Chondrocyte (in vitro differentiated cells): ENCODE data around the gene CEP128. TPM values are rescaled to one million over a fixed set of nuclear protein-coding genes. Genes with fewer than 3 reads are reported as not detected.

Experiments used
- DNase-seq: peaks from one replicate; pipeline ENCODE4 v3.0.0; 2021; ENCODE audit warnings: mixed read lengths, low spot score
- H3K27ac Mint-ChIP-seq: one replicate; pipeline ENCODE4 v1.8.0; 2021; ENCODE audit warnings: mild to moderate bottlenecking, moderate library complexity, mixed read lengths; ENCODE audit not compliant: unreplicated experiment
- H3K27me3 Mint-ChIP-seq: 2 replicates; pipeline ENCODE4 v1.8.0; 2021; ENCODE audit warnings: low read depth, mixed read lengths
- H3K36me3 Mint-ChIP-seq: 2 replicates; pipeline ENCODE4 v1.8.0; 2021; ENCODE audit warnings: low read depth, mixed read lengths
- H3K4me1 Mint-ChIP-seq: 2 replicates; pipeline ENCODE4 v1.8.0; 2021; ENCODE audit warnings: low read depth, mild to moderate bottlenecking, mixed read lengths
- H3K4me3 Mint-ChIP-seq: one replicate; pipeline ENCODE4 v1.8.0; 2021; ENCODE audit warnings: mild to moderate bottlenecking, moderate library complexity, mixed read lengths; ENCODE audit not compliant: unreplicated experiment
- H3K9me3 Mint-ChIP-seq: 2 replicates; pipeline ENCODE4 v1.8.0; 2021; ENCODE audit warnings: low read depth, mixed read lengths
- total RNA-seq: library from RNA; stranded (reverse); gene quantifications from 3 replicates; pipeline ENCODE4 v1.2.1, GENCODE V29; 2021
- TF ChIP-seq, protein P1 (sequence below): fragments of 200-600 bp; sonication (generic); IDR thresholded peaks from 2 replicates; pipeline ENCODE4 v1.5.0; 2021; ENCODE audit warnings: antibody characterized with exemption, mild to moderate bottlenecking, moderate library complexity

CEP128 gene
- total RNA-seq, 1 donor from 2014 or later: 3.5 TPM

DNA sequence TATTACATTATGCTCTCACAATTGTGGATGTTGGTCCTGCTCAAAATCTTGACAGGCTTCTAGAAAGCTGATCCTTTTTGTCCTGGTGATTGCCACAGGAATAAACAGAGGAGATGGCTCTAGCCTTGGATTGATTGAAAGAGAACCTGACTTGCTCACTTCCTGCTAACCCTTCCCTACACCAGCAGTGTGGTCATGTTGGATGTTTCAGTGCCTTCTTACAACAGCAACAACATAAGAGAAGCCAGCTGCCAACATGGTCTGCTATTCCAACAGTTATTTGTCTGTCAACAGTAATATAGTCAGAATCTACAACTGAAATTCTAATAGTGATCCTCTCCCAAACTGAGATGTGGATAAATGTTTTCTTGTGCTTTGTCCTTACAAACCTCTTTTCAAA is 418.6 kb downstream of the CEP128 start:
- Mint-ChIP-seq H3K9me3 (no peaks in the 10 kb centered on the region), H3K4me3 (no peak overlapping the region), H3K27me3 (no peaks in the 10 kb centered on the region), H3K27ac (no peak overlapping the region), H3K36me3 (no peaks in the 10 kb centered on the region), H3K4me1 (peaks cover 9% of the 10 kb centered on the region)
- TF ChIP-seq, protein P1, sequence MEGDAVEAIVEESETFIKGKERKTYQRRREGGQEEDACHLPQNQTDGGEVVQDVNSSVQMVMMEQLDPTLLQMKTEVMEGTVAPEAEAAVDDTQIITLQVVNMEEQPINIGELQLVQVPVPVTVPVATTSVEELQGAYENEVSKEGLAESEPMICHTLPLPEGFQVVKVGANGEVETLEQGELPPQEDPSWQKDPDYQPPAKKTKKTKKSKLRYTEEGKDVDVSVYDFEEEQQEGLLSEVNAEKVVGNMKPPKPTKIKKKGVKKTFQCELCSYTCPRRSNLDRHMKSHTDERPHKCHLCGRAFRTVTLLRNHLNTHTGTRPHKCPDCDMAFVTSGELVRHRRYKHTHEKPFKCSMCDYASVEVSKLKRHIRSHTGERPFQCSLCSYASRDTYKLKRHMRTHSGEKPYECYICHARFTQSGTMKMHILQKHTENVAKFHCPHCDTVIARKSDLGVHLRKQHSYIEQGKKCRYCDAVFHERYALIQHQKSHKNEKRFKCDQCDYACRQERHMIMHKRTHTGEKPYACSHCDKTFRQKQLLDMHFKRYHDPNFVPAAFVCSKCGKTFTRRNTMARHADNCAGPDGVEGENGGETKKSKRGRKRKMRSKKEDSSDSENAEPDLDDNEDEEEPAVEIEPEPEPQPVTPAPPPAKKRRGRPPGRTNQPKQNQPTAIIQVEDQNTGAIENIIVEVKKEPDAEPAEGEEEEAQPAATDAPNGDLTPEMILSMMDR: no peak
- DNase-seq: no peak

DNA sequence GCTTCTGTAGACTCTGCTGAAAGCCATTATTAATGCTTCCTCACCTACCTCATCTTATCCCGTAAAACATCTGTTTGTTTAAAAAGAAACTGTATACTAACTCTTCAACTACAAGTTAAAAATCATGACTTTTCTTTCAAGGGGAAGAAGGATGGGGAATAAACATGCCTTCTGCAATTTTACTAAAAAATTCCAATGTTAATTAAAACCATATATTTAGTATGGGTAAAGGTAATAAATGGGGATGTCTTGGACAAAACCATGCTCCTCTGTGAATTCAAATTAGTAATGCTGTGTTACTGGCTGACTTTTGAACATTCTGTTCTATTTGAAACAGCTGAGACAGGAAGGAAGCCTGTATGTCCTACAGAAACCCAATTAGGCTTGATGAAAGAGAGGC is 419.1 kb downstream of the CEP128 start:
- no peaks in the 10 kb centered on the region for H3K9me3 Mint-ChIP-seq
- H3K4me3 Mint-ChIP-seq: no peak overlapping the region
- H3K36me3 Mint-ChIP-seq: peaks cover 1% of the 10 kb centered on the region
- H3K27ac Mint-ChIP-seq: no peak overlapping the region
- TF ChIP-seq, protein P1: no peak
- H3K27me3 Mint-ChIP-seq: no peaks in the 10 kb centered on the region
- peaks cover 9% of the 10 kb centered on the region for H3K4me1 Mint-ChIP-seq
- no peak for DNase-seq

DNA sequence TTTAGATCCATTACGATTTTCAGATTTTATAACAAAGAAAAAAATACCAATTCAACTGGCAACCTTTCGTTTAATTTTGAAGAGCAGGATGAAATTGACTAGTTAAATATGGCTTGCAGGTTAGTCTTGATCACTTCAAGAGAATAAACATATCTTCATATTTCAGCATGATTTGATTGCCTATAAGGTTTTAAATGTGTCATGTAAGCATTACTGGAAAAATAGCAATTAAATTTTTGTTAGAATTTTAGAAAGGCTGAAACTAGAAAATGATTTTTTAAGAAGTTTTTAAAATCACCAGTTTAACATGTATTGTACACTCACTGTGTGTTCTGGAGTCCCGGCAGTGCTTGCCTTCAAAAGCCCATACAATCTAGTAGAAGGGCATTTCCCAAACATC is 420.1 kb downstream of the CEP128 start:
- Mint-ChIP-seq H3K27ac (no peak overlapping the region), H3K36me3 (peaks cover 1% of the 10 kb centered on the region), H3K27me3 (no peaks in the 10 kb centered on the region), H3K4me1 (peaks cover 9% of the 10 kb centered on the region), H3K9me3 (no peaks in the 10 kb centered on the region), H3K4me3 (no peak overlapping the region)
- no peak for DNase-seq
- TF ChIP-seq, protein P1: no peak

DNA sequence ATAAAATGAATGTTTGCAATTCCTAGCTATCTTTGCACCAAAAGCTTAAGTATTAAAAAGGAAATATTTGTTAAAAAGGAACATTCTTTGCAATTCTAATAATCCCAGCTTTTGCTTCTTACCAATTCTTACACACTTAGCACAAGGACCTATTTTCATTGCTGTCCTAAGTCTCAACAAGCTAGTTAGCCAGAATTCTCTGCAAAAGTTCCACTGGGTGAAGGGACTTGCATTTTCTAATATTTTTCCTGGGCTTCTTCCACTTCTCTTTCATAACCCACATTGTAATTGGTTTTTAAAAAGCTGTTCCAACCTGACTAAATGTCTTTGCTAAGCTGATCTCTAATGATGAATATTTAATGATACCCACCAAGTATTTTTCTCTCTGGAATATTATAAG is 422.5 kb downstream of the CEP128 start:
- Mint-ChIP-seq H3K4me3 (no peak overlapping the region), H3K9me3 (peaks cover 8% of the 10 kb centered on the region), H3K4me1 (peaks cover 9% of the 10 kb centered on the region), H3K36me3 (peaks cover 9% of the 10 kb centered on the region), H3K27ac (no peak overlapping the region), H3K27me3 (no peaks in the 10 kb centered on the region)
- DNase-seq: no peak
- TF ChIP-seq, protein P1: no peak

DNA sequence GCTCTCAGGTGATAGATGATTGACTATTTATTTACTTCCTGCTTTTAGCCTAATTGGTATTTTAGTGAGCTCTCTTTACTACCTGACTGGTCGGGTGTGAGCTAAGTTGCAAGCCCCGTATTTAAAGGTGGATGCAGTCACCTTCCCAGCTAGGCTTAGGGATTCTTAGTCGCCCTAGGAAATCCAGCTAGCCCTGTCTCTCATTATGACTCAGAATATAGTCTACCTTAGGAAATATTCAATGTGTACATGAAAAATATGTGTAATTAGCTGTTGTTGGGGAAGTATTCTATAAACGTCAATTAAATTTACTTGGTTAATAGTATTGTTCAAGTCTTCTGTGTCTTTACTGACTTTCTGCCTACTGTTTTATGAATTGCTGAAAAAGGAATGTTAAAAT is 423.4 kb downstream of the CEP128 start:
- Mint-ChIP-seq H3K4me3 (no peak overlapping the region), H3K27ac (no peak overlapping the region), H3K4me1 (peaks cover 3% of the 10 kb centered on the region), H3K27me3 (no peaks in the 10 kb centered on the region), H3K9me3 (peaks cover 16% of the 10 kb centered on the region), H3K36me3 (peaks cover 13% of the 10 kb centered on the region)
- TF ChIP-seq, protein P1: no peak
- DNase-seq: no peak
